ENCODE measurements around the gene KIFC3. TPM values are rescaled to one million over a fixed set of nuclear protein-coding genes. Genes with fewer than 3 reads are reported as not detected.
A peak's percentile ranks its signal among the peaks of the same experiment; 100 is the strongest.

The KIFC3 gene
- total and polyA plus RNA-seq, 2 of the 13 experiments (the other 11 are each of a cell fraction or from before 2014, with no cell fraction given): 42.1 to 45.3 TPM

DNA sequence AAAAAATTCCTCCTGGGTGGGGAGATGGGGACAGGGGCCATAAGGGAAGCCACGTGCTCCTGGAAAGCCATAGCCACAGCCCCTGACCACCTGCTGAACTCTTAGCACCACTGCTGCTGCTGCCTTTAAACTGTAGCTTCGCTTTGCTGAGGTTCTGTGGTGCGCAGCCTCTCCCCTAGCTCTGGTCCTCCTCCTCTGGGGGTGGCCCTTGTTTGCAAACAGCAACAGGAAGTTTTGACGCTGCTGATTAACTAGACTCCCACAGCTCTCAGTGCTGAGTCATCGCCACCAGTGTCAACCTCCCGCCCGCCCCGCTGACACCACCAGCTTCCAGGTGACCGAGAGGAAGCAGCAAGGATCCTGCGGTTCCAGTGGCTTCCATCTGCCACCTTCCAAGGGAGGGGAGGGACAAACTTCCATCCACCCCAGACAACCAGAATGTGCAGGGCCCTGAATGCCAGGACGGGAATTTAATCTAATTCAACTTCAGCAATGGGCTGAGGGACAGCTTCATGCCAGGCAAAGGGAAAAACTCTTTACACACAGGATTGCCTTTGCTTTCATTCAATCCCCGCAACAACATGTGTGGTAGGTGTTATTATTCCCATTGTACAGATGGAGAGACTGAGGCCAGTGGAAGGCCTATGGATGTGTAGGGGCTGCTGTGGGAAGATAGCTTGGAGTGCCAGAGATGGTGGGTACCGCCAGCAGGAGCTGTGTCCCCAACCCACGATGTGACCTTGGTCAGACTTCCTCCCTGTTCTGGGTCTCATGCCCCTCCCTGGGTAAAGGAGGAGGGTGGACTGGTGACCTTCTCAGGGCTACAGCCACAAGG, 8.1 kb upstream of the KIFC3 start (continued):
- TF ChIP-seq ATF5 (CRISPR knock-in tag; IDR thresholded peaks at IDR 0.05; ENCODE audit: low read depth) (no peak), ZNF780A (CRISPR knock-in tag; IDR thresholded peaks at IDR 0.05) (0 out of 2 replicates have a peak, but pooled peaks have one; percentile 10), ZNF580 (CRISPR knock-in tag; IDR thresholded peaks at IDR 0.05; ENCODE audit: borderline replicate concordance, low read depth) (peak; percentile 88), ZNF224 (CRISPR knock-in tag; IDR thresholded peaks at IDR 0.05) (no peak), KLF6 (CRISPR knock-in tag; IDR thresholded peaks at IDR 0.05) (no peak), USF2 (IDR thresholded peaks at IDR 0.05; ENCODE audit: low read depth, low read length) (no peak), USF2 (CRISPR knock-in tag; IDR thresholded peaks at IDR 0.05; ENCODE audit: borderline replicate concordance) (no peak), SRY (CRISPR knock-in tag; IDR thresholded peaks at IDR 0.05) (peak; percentile 85), ZKSCAN1 (IDR thresholded peaks at IDR 0.05; ENCODE audit: low read length) (no peak), SNRNP70 (IDR thresholded peaks at IDR 0.05; ENCODE audit: low read depth, low read length) (no peak), ZNF614 (CRISPR knock-in tag; IDR thresholded peaks at IDR 0.05; ENCODE audit: borderline replicate concordance) (peak; percentile 90), PPARG (CRISPR knock-in tag; conservative IDR thresholded peaks at IDR 0.05) (peak; percentile 65), POLR2AphosphoS5 (IDR thresholded peaks at IDR 0.05; ENCODE audit: low read depth, low read length) (peak; percentile 80), ZSCAN22 (CRISPR knock-in tag; IDR thresholded peaks at IDR 0.05) (no peak), GLI4 (CRISPR knock-in tag; IDR thresholded peaks at IDR 0.05; ENCODE audit: borderline replicate concordance) (no peak), TP53 (CRISPR knock-in tag; conservative IDR thresholded peaks at IDR 0.05) (no peak), ZNF616 (CRISPR knock-in tag; IDR thresholded peaks at IDR 0.05; ENCODE audit: low read depth) (0 out of 2 replicates have a peak, but pooled peaks have one; percentile 20), ZFP1 (CRISPR knock-in tag; IDR thresholded peaks at IDR 0.05) (no peak; the same call in 1 of the 2 replicates), ZNF468 (CRISPR knock-in tag; IDR thresholded peaks at IDR 0.05) (no peak), ZNF563 (CRISPR knock-in tag; IDR thresholded peaks at IDR 0.05) (no peak; the same call in 1 of the 2 replicates), MBNL3 (CRISPR knock-in tag; conservative IDR thresholded peaks at IDR 0.05) (no peak)
- TF ChIP-seq, protein P1, sequence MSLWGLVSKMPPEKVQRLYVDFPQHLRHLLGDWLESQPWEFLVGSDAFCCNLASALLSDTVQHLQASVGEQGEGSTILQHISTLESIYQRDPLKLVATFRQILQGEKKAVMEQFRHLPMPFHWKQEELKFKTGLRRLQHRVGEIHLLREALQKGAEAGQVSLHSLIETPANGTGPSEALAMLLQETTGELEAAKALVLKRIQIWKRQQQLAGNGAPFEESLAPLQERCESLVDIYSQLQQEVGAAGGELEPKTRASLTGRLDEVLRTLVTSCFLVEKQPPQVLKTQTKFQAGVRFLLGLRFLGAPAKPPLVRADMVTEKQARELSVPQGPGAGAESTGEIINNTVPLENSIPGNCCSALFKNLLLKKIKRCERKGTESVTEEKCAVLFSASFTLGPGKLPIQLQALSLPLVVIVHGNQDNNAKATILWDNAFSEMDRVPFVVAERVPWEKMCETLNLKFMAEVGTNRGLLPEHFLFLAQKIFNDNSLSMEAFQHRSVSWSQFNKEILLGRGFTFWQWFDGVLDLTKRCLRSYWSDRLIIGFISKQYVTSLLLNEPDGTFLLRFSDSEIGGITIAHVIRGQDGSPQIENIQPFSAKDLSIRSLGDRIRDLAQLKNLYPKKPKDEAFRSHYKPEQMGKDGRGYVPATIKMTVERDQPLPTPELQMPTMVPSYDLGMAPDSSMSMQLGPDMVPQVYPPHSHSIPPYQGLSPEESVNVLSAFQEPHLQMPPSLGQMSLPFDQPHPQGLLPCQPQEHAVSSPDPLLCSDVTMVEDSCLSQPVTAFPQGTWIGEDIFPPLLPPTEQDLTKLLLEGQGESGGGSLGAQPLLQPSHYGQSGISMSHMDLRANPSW (CRISPR knock-in tag; IDR thresholded peaks at IDR 0.05; ENCODE audit: borderline replicate concordance): no peak
- TF ChIP-seq, protein P2, sequence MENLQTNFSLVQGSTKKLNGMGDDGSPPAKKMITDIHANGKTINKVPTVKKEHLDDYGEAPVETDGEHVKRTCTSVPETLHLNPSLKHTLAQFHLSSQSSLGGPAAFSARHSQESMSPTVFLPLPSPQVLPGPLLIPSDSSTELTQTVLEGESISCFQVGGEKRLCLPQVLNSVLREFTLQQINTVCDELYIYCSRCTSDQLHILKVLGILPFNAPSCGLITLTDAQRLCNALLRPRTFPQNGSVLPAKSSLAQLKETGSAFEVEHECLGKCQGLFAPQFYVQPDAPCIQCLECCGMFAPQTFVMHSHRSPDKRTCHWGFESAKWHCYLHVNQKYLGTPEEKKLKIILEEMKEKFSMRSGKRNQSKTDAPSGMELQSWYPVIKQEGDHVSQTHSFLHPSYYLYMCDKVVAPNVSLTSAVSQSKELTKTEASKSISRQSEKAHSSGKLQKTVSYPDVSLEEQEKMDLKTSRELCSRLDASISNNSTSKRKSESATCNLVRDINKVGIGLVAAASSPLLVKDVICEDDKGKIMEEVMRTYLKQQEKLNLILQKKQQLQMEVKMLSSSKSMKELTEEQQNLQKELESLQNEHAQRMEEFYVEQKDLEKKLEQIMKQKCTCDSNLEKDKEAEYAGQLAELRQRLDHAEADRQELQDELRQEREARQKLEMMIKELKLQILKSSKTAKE (CRISPR knock-in tag; IDR thresholded peaks at IDR 0.05; ENCODE audit: borderline replicate concordance): peak; percentile 83

All from HepG2 (cell line).